HepG2 (cell line): Measurements from ENCODE around the gene LRRC45. TPM values are rescaled to one million over a fixed set of nuclear protein-coding genes. Genes with fewer than 3 reads are reported as not detected.

Experiments used
- ATF6 ChIP-seq: sonication (generic); formaldehyde crosslinking; conservative IDR thresholded peaks from 2 replicates; pipeline ENCODE4 v1.4.0; 2020; ENCODE audit warnings: missing genetic modification reagents
- CBFB ChIP-seq: sonication (generic); formaldehyde crosslinking; IDR thresholded peaks from 2 replicates; pipeline ENCODE4 v1.4.0; 2020; ENCODE audit warnings: missing genetic modification reagents
- DDIT3 ChIP-seq: sonication (generic); formaldehyde crosslinking; IDR thresholded peaks from 2 replicates; pipeline ENCODE4 v1.4.0; 2020; ENCODE audit warnings: mild to moderate bottlenecking, missing genetic modification reagents
- E2F1 ChIP-seq: sonication (generic); formaldehyde crosslinking; IDR thresholded peaks from 2 replicates; pipeline ENCODE4 v1.5.0; 2020; ENCODE audit warnings: missing genetic modification reagents
- GABPA ChIP-seq, 2 experiments: IDR thresholded peaks; 2 replicates each; pipeline ENCODE4 v1.6.1; 2011 to 2016; ENCODE audit warnings: low read depth in 2 of 2, low read length in 1 of 2, missing biosample characterization in 1 of 2, missing genetic modification characterization in 1 of 2
- HES4 ChIP-seq: sonication (generic); formaldehyde crosslinking; IDR thresholded peaks from 2 replicates; pipeline ENCODE4 v1.9.0; 2021; ENCODE audit warnings: mild to moderate bottlenecking, missing genetic modification reagents, borderline replicate concordance
- HNF4A ChIP-seq: sonication (generic); formaldehyde crosslinking; IDR thresholded peaks from 2 replicates; pipeline ENCODE4 v1.4.0; 2020; ENCODE audit warnings: missing genetic modification reagents
- MTA3 ChIP-seq: sonication (generic); formaldehyde crosslinking; IDR thresholded peaks from 2 replicates; pipeline ENCODE4 v1.4.0; 2020; ENCODE audit warnings: missing genetic modification reagents
- PRPF4 ChIP-seq: fragments of 200-400 bp; formaldehyde crosslinking; IDR thresholded peaks from 2 replicates; pipeline ENCODE4 v1.6.1; 2016; ENCODE audit warnings: low read length, low read depth; ENCODE audit not compliant: poor library complexity, severe bottlenecking
- RARA ChIP-seq: IDR thresholded peaks from 2 replicates; pipeline ENCODE4 v1.6.1; 2016; ENCODE audit warnings: missing genetic modification reagents, missing compliant biosample characterization
- RELA ChIP-seq: sonication (generic); formaldehyde crosslinking; IDR thresholded peaks from 2 replicates; pipeline ENCODE4 v1.4.0; 2020; ENCODE audit warnings: missing genetic modification reagents
- TARDBP ChIP-seq: sonication (generic); formaldehyde crosslinking; IDR thresholded peaks from 2 replicates; pipeline ENCODE4 v1.8.0; 2022; ENCODE audit warnings: mild to moderate bottlenecking, missing genetic modification reagents
- ZFP82 ChIP-seq: sonication (generic); formaldehyde crosslinking; IDR thresholded peaks from 2 replicates; pipeline ENCODE4 v1.5.1; 2020; ENCODE audit warnings: mild to moderate bottlenecking, missing genetic modification reagents, borderline replicate concordance
- ZNF451 ChIP-seq: sonication (generic); formaldehyde crosslinking; IDR thresholded peaks from 2 replicates; pipeline ENCODE4 v1.5.0; 2020; ENCODE audit warnings: mild to moderate bottlenecking, missing genetic modification reagents
- polyA plus RNA-seq, 8 experiments: library from polyadenylated mRNA; depleted of rRNA in 3 of 8; stranded (reverse) in 7 of 8; unstranded in 1 of 8; fragments of >200 nt; fragmentation: Illumina TruSeq in 4 of 8; extraction: Trizol in 4 of 8; gene quantifications; 2 replicates each; pipeline versions ENCODE4 v1.2.1 to v1.2.3, GENCODE V29; 2011 to 2016; ENCODE audit warnings: low read depth in 4 of 8, missing spikeins in 1 of 8, mixed read lengths in 1 of 8; ENCODE audit not compliant: insufficient read depth in 1 of 8
- total RNA-seq, 5 experiments: library from RNA; depleted of rRNA; stranded (reverse); fragments of >200 nt; fragmentation: Illumina TruSeq; extraction: Trizol; gene quantifications; 2 replicates each; pipeline ENCODE4 v1.2.3, GENCODE V29; 2016; ENCODE audit warnings: low read depth in 1 of 5
- TF ChIP-seq, protein P1 (sequence below): sonication (generic); formaldehyde crosslinking; IDR thresholded peaks from 2 replicates; pipeline ENCODE4 v1.4.0; 2020; ENCODE audit warnings: missing genetic modification reagents
- TF ChIP-seq, protein P2 (sequence below): sonication (generic); formaldehyde crosslinking; IDR thresholded peaks from 2 replicates; pipeline ENCODE4 v1.5.0; 2020; ENCODE audit warnings: missing genetic modification reagents, mild to moderate bottlenecking, borderline replicate concordance
- TF ChIP-seq, protein P3 (sequence below): fragments of 450-650 bp; IDR thresholded peaks from 2 replicates; pipeline ENCODE4 v1.6.1; 2017; ENCODE audit warnings: mild to moderate bottlenecking
- TF ChIP-seq, protein P4 (sequence below): sonication (generic); formaldehyde crosslinking; IDR thresholded peaks from 2 replicates; pipeline ENCODE4 v1.4.0; 2020; ENCODE audit warnings: missing genetic modification reagents; ENCODE audit errors: not compliant biosample characterization

LRRC45 gene
- total and polyA plus RNA-seq, 2 of the 13 experiments (the other 11 are each of a cell fraction or from before 2014, with no cell fraction given), result 11.6 to 48.1 TPM

DNA sequence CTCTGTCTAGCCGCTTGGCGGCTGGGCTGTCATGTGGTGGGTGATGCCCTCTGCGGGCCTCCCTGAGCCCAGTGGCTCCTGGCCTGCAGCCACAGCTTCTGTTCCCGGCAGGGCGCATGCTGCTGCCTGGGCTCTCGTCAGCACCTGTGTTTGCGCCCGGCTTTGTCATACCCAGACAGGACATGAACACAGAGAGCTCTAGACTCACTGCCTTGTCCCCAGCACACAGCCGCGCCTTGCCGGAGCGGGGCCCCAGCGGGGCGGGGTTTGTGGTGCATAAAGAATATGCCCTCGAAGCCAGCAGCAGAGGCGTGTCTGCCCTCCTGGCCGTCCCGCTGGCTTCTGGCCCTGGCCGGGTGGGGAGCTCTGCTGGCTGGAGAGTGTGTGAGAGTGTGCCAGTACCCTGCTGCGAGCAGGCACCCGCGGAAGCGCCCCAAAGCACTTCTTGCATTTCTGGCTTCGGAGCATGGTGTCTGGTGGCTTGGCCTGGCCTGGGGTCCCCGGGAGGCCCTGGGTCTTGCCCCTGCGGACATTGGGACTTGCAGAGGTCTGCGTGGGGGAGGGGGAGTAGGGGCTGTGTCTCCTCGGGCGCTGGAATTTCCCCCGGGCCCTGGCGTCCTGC is 31.3 kb upstream of the LRRC45 start (continued):
- no peak for TF ChIP-seq GABPA (IDR thresholded peaks at IDR 0.05; ENCODE audit: low read depth, low read length)
- TF ChIP-seq GABPA (CRISPR knock-in tag; IDR thresholded peaks at IDR 0.05; ENCODE audit: low read depth), result peak; percentile 55
- TF ChIP-seq ATF6, result no peak
- TF ChIP-seq TARDBP (CRISPR knock-in tag), result peak; percentile 84
- TF ChIP-seq ZFP82 (CRISPR knock-in tag), result no peak
- TF ChIP-seq RARA (CRISPR knock-in tag), result peak; percentile 65
- peak; percentile 76; the same call in 1 of the 2 replicates for TF ChIP-seq CBFB (CRISPR knock-in tag)
- no peak; the same call in 1 of the 2 replicates for TF ChIP-seq ZNF451 (CRISPR knock-in tag)
- TF ChIP-seq, protein P1, sequence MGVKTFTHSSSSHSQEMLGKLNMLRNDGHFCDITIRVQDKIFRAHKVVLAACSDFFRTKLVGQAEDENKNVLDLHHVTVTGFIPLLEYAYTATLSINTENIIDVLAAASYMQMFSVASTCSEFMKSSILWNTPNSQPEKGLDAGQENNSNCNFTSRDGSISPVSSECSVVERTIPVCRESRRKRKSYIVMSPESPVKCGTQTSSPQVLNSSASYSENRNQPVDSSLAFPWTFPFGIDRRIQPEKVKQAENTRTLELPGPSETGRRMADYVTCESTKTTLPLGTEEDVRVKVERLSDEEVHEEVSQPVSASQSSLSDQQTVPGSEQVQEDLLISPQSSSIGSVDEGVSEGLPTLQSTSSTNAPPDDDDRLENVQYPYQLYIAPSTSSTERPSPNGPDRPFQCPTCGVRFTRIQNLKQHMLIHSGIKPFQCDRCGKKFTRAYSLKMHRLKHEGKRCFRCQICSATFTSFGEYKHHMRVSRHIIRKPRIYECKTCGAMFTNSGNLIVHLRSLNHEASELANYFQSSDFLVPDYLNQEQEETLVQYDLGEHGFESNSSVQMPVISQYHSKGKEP, result peak; percentile 22; the same call in 1 of the 2 replicates
- peak; percentile 51; the same call in 1 of the 2 replicates for TF ChIP-seq RELA (CRISPR knock-in tag)
- TF ChIP-seq, protein P2, sequence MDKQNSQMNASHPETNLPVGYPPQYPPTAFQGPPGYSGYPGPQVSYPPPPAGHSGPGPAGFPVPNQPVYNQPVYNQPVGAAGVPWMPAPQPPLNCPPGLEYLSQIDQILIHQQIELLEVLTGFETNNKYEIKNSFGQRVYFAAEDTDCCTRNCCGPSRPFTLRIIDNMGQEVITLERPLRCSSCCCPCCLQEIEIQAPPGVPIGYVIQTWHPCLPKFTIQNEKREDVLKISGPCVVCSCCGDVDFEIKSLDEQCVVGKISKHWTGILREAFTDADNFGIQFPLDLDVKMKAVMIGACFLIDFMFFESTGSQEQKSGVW (CRISPR knock-in tag), result peak; percentile 7; the same call in 1 of the 2 replicates
- no peak for TF ChIP-seq PRPF4
- TF ChIP-seq, protein P3, sequence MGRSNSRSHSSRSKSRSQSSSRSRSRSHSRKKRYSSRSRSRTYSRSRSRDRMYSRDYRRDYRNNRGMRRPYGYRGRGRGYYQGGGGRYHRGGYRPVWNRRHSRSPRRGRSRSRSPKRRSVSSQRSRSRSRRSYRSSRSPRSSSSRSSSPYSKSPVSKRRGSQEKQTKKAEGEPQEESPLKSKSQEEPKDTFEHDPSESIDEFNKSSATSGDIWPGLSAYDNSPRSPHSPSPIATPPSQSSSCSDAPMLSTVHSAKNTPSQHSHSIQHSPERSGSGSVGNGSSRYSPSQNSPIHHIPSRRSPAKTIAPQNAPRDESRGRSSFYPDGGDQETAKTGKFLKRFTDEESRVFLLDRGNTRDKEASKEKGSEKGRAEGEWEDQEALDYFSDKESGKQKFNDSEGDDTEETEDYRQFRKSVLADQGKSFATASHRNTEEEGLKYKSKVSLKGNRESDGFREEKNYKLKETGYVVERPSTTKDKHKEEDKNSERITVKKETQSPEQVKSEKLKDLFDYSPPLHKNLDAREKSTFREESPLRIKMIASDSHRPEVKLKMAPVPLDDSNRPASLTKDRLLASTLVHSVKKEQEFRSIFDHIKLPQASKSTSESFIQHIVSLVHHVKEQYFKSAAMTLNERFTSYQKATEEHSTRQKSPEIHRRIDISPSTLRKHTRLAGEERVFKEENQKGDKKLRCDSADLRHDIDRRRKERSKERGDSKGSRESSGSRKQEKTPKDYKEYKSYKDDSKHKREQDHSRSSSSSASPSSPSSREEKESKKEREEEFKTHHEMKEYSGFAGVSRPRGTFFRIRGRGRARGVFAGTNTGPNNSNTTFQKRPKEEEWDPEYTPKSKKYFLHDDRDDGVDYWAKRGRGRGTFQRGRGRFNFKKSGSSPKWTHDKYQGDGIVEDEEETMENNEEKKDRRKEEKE, result no peak
- no peak; the same call in 1 of the 2 replicates for TF ChIP-seq HES4
- no peak for TF ChIP-seq DDIT3 (CRISPR knock-in tag)
- TF ChIP-seq, protein P4, sequence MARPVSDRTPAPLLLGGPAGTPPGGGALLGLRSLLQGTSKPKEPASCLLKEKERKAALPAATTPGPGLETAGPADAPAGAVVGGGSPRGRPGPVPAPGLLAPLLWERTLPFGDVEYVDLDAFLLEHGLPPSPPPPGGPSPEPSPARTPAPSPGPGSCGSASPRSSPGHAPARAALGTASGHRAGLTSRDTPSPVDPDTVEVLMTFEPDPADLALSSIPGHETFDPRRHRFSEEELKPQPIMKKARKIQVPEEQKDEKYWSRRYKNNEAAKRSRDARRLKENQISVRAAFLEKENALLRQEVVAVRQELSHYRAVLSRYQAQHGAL, result peak; percentile 81
- TF ChIP-seq E2F1 (CRISPR knock-in tag), result peak; percentile 87
- peak; percentile 61 for TF ChIP-seq HNF4A (CRISPR knock-in tag)
- no peak for TF ChIP-seq MTA3 (CRISPR knock-in tag)
